Measurements from ENCODE around the gene FCSK. TPM values are rescaled to one million over a fixed set of nuclear protein-coding genes. Genes with fewer than 3 reads are reported as not detected.

The FCSK gene
- total and polyA plus RNA-seq, 4 donors = 12.0 to 24.1 (median 14.2) TPM

GRCh38 chr16:70478169-70478568, 23.8 kb downstream of the FCSK start:
- Histone ChIP-seq H3K4me1 (ENCODE audit: control insufficient read depth in 5 of 5, insufficient read depth in 5 of 5, low read length in 5 of 5) (peaks cover 0 to 6% (median 0%) of the 10 kb centered on the region in 5 donors), H3K27me3 (ENCODE audit: control insufficient read depth in 3 of 3, insufficient read depth in 3 of 3, low read length in 2 of 3) (no peaks in the 10 kb centered on the region), H3K4me3 (no peak overlapping the region), H3K27ac (ENCODE audit: low read depth in 1 of 2, low read length in 1 of 2) (peak overlapping the region in 1 of 2 donors; percentile 73), H3K9ac (ENCODE audit: insufficient read depth in 1 of 2, low read length in 2 of 2) (no peak overlapping the region), H3K36me3 (ENCODE audit: control insufficient read depth in 4 of 4, insufficient read depth in 4 of 4, low read length in 4 of 4) (peaks cover 4 to 62% (median 17%) of the 10 kb centered on the region in 4 donors), H3K9me3 (ENCODE audit: control insufficient read depth in 4 of 4, insufficient read depth in 3 of 4, low read length in 3 of 4) (no peaks in the 10 kb centered on the region)
- WGBS, 2 donors = 90% methylated on average over 8 of the region's 8 CpGs
- TF ChIP-seq CTCF (IDR thresholded peaks at IDR 0.05; ENCODE audit: control extremely low read depth, extremely low read depth) = no peak
- ATAC-seq (ENCODE audit: insufficient read depth, low FRiP score) (no peak), DNase-seq (no peak)

GRCh38 chr16:70478912-70479341, 24.5 kb downstream of the FCSK start:
- Histone ChIP-seq H3K4me3 (no peak overlapping the region), H3K4me1 (ENCODE audit: control insufficient read depth in 5 of 5, insufficient read depth in 5 of 5, low read length in 5 of 5) (peaks cover 0 to 6% (median 0%) of the 10 kb centered on the region in 5 donors), H3K9me3 (ENCODE audit: control insufficient read depth in 4 of 4, insufficient read depth in 3 of 4, low read length in 3 of 4) (no peaks in the 10 kb centered on the region), H3K9ac (ENCODE audit: insufficient read depth in 1 of 2, low read length in 2 of 2) (no peak overlapping the region), H3K27me3 (ENCODE audit: control insufficient read depth in 3 of 3, insufficient read depth in 3 of 3, low read length in 2 of 3) (no peaks in the 10 kb centered on the region), H3K36me3 (ENCODE audit: control insufficient read depth in 4 of 4, insufficient read depth in 4 of 4, low read length in 4 of 4) (peaks cover 4 to 67% (median 18%) of the 10 kb centered on the region in 4 donors), H3K27ac (ENCODE audit: low read depth in 1 of 2, low read length in 1 of 2) (peak overlapping the region in 1 of 2 donors; percentile 73)
- WGBS, 2 donors = 54 to 65% methylated on average over 10 of the region's 10 CpGs
- ATAC-seq (ENCODE audit: insufficient read depth, low FRiP score) (peak; percentile 17), DNase-seq (peak in 2 of 3 donors; percentile 25 to 50)
- no peak for TF ChIP-seq CTCF (IDR thresholded peaks at IDR 0.05; ENCODE audit: control extremely low read depth, extremely low read depth)

GRCh38 chr16:70480127-70481105, 26.0 kb downstream of the FCSK start:
- Histone ChIP-seq H3K4me1 (ENCODE audit: control insufficient read depth in 5 of 5, insufficient read depth in 5 of 5, low read length in 5 of 5) (peaks cover 0 to 6% (median 0%) of the 10 kb centered on the region in 5 donors), H3K27me3 (ENCODE audit: control insufficient read depth in 3 of 3, insufficient read depth in 3 of 3, low read length in 2 of 3) (no peaks in the 10 kb centered on the region), H3K36me3 (ENCODE audit: control insufficient read depth in 4 of 4, insufficient read depth in 4 of 4, low read length in 4 of 4) (peaks cover 0 to 59% (median 20%) of the 10 kb centered on the region in 4 donors), H3K27ac (ENCODE audit: low read depth in 1 of 2, low read length in 1 of 2) (peak overlapping the region in 1 of 2 donors; percentile 40), H3K4me3 (no peak overlapping the region), H3K9ac (ENCODE audit: insufficient read depth in 1 of 2, low read length in 2 of 2) (no peak overlapping the region), H3K9me3 (ENCODE audit: control insufficient read depth in 4 of 4, insufficient read depth in 3 of 4, low read length in 3 of 4) (no peaks in the 10 kb centered on the region)
- WGBS, 2 donors = 94 to 96% methylated on average over 17 of the region's 17 CpGs
- ATAC-seq (ENCODE audit: insufficient read depth, low FRiP score) (no peak), DNase-seq (no peak)
- no peak for TF ChIP-seq CTCF (IDR thresholded peaks at IDR 0.05; ENCODE audit: control extremely low read depth, extremely low read depth)
